ENCODE measurements around the gene BBC3. TPM values are rescaled to one million over a fixed set of nuclear protein-coding genes. Genes with fewer than 3 reads are reported as not detected.

The BBC3 gene
- total RNA-seq, 1 donor from 2014 or later = 54.6 TPM

GRCh38 chr19:47228168-47228936 is 2.6 kb downstream of the BBC3 start:
- TF ChIP-seq CTCF (IDR thresholded peaks at IDR 0.05; ENCODE audit: insufficient read depth, low read depth, low read length) (no peak), EZH2 (IDR thresholded peaks at IDR 0.05; ENCODE audit: insufficient read depth, low read length) (no peak)
- no peak for DNase-seq (ENCODE audit: low read depth)
- peaks cover 2% of the 10 kb centered on the region for H3K36me3 Mint-ChIP-seq (ENCODE audit: low read depth, unreplicated experiment)

GRCh38 chr19:47227352-47228167 is 3.4 kb downstream of the BBC3 start:
- peak overlapping the region; percentile 100 for H3K4me2 ChIP-seq (ENCODE audit: low read length)
- H3K79me2 ChIP-seq (ENCODE audit: insufficient read depth, low read length) = peaks cover 47% of the 10 kb centered on the region
- peak overlapping the region; percentile 95 for H3K9ac ChIP-seq (ENCODE audit: low read length)
- H3K9me3 Mint-ChIP-seq (ENCODE audit: unreplicated experiment) = no peaks in the 10 kb centered on the region
- DNase-seq (ENCODE audit: low read depth) = peak; percentile 86
- peak overlapping the region; percentile 91 for H3K27ac ChIP-seq (ENCODE audit: low read depth, low read length)
- no peak overlapping the region for H2AFZ ChIP-seq (ENCODE audit: low read depth, low read length)
- peak overlapping the region; percentile 83 for H3K4me3 Mint-ChIP-seq (ENCODE audit: unreplicated experiment)
- H3K27me3 Mint-ChIP-seq (ENCODE audit: low read depth, unreplicated experiment) = no peaks in the 10 kb centered on the region
- peak overlapping the region; percentile 91 for H3K27ac Mint-ChIP-seq (ENCODE audit: unreplicated experiment)
- no peaks in the 10 kb centered on the region for H3K36me3 ChIP-seq (ENCODE audit: insufficient read depth, low read length)
- H3K36me3 Mint-ChIP-seq (ENCODE audit: low read depth, unreplicated experiment) = peaks cover 2% of the 10 kb centered on the region
- H3K9me3 ChIP-seq (ENCODE audit: insufficient read depth, low read depth, low read length) = no peaks in the 10 kb centered on the region
- peaks cover 26% of the 10 kb centered on the region for H4K20me1 ChIP-seq (ENCODE audit: insufficient read depth, low read length)
- peaks cover 16% of the 10 kb centered on the region for H3K4me1 Mint-ChIP-seq (ENCODE audit: low read depth, unreplicated experiment)
- peak overlapping the region; percentile 45 for H3K4me3 ChIP-seq (ENCODE audit: insufficient read depth, low read depth, low read length)
- TF ChIP-seq EZH2 (IDR thresholded peaks at IDR 0.05; ENCODE audit: insufficient read depth, low read length) = no peak
- TF ChIP-seq CTCF (IDR thresholded peaks at IDR 0.05; ENCODE audit: insufficient read depth, low read depth, low read length) = no peak
- peaks cover 52% of the 10 kb centered on the region for H3K4me1 ChIP-seq (ENCODE audit: insufficient read depth, low read length)
- no peaks in the 10 kb centered on the region for H3K27me3 ChIP-seq (ENCODE audit: insufficient read depth, low read length)
- FAIRE-seq = no peak

More at GRCh38 chr19:47228168-47228936, 2.6 kb downstream of the BBC3 start:
- Histone ChIP-seq H3K27ac (ENCODE audit: low read depth, low read length) (peak overlapping the region; percentile 91), H4K20me1 (ENCODE audit: insufficient read depth, low read length) (peaks cover 25% of the 10 kb centered on the region), H3K79me2 (ENCODE audit: insufficient read depth, low read length) (peaks cover 47% of the 10 kb centered on the region), H2AFZ (ENCODE audit: low read depth, low read length) (no peak overlapping the region), H3K27me3 (ENCODE audit: insufficient read depth, low read length) (no peaks in the 10 kb centered on the region), H3K36me3 (ENCODE audit: insufficient read depth, low read length) (no peaks in the 10 kb centered on the region), H3K9me3 (ENCODE audit: insufficient read depth, low read depth, low read length) (no peaks in the 10 kb centered on the region), H3K9ac (ENCODE audit: low read length) (peak overlapping the region; percentile 95), H3K4me1 (ENCODE audit: insufficient read depth, low read length) (peaks cover 55% of the 10 kb centered on the region), H3K4me3 (ENCODE audit: insufficient read depth, low read depth, low read length) (peak overlapping the region; percentile 89), H3K4me2 (ENCODE audit: low read length) (peak overlapping the region; percentile 100)
- Mint-ChIP-seq H3K4me3 (ENCODE audit: unreplicated experiment) (no peak overlapping the region), H3K9me3 (ENCODE audit: unreplicated experiment) (no peaks in the 10 kb centered on the region), H3K4me1 (ENCODE audit: low read depth, unreplicated experiment) (peaks cover 20% of the 10 kb centered on the region), H3K27ac (ENCODE audit: unreplicated experiment) (no peak overlapping the region), H3K27me3 (ENCODE audit: low read depth, unreplicated experiment) (no peaks in the 10 kb centered on the region)
- FAIRE-seq = no peak
